ENCODE data around the gene KCNA3. TPM values are rescaled to one million over a fixed set of nuclear protein-coding genes. Genes with fewer than 3 reads are reported as not detected.

KCNA3 gene
- total and polyA plus RNA-seq, 2 of the 8 experiments (the other 6 are each of a cell fraction or from before 2014, with no cell fraction given): 0.95 to 1.1 TPM

DNA sequence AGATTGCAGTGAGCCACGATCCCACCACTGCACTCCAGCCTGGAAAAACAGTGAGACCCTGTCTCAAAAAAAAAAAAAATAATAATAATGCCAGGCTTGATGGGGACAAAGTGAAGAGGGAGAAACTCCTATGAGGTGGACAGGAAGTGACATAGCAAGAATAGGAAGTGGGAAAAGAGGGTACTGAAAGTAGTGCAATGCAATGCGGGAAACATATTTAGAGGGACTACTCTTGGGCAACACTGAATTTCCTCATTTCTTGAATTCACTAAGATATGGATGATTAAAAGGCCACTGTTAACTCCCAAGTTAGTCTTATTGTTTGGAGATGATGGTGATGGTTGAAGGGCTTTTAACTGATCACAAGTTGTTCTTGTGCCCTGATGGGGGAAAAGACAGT, 47.0 kb downstream of the KCNA3 start:
- no peak overlapping the region for H3K18ac ChIP-seq (ENCODE audit: extremely low read depth, low read length)
- H3K9ac ChIP-seq (replicated peaks in 1 of 4; ENCODE audit: extremely low read depth in 1 of 4, low read depth in 3 of 4, low read length in 3 of 4): no peak overlapping the region
- H3K23ac ChIP-seq (ENCODE audit: insufficient read length): no peak overlapping the region
- ChIA-PET POLR2A (ENCODE audit: partially characterized antibody) (no interaction called here), CTCF (ENCODE audit: partially characterized antibody) (interaction anchor here (2.3 kb wide), 1 partner anchor 9 kb away, joined by 14 read pairs; no protein-coding TSS in a partner anchor)
- H3K36me3 ChIP-seq (ENCODE audit: control insufficient read depth in 2 of 4, insufficient read depth in 4 of 4, low read length in 3 of 4): no peaks in the 10 kb centered on the region
- H4K8ac ChIP-seq (ENCODE audit: extremely low read depth, insufficient read depth, low read length): no peak overlapping the region
- no peak overlapping the region for H3K27ac ChIP-seq (ENCODE audit: low read depth, low read length)
- no peak overlapping the region for H3K56ac ChIP-seq (replicated peaks; ENCODE audit: insufficient read length, low read depth, low read length)
- no peak overlapping the region for H3K14ac ChIP-seq (ENCODE audit: insufficient read length)
- no peaks in the 10 kb centered on the region for H3K79me2 ChIP-seq (ENCODE audit: control insufficient read depth in 1 of 2, insufficient read depth in 2 of 2, low read length in 2 of 2)
- no peak overlapping the region for H4K5ac ChIP-seq (ENCODE audit: insufficient read length, low read depth, low read length)
- peaks cover 0 to 9% (median 0%) of the 10 kb centered on the region in 4 experiments; a peak in 2 of 7 replicates for H3K27me3 ChIP-seq (replicated peaks in 1 of 4; ENCODE audit: control insufficient read depth in 3 of 4, extremely low read depth in 1 of 4, insufficient read depth in 3 of 4, low read length in 3 of 4)
- FAIRE-seq (no peak), DNase-seq (ENCODE audit: low read depth in 1 of 2, low spot score in 2 of 2) (no peak)
- no peak overlapping the region for H2BK5ac ChIP-seq (ENCODE audit: low read depth, low read length)
- no peak overlapping the region for H3K4me3 ChIP-seq (ENCODE audit: extremely low read depth in 1 of 4, insufficient read depth in 2 of 4, low read depth in 3 of 4, low read length in 4 of 4)
- no peak overlapping the region for H2BK12ac ChIP-seq (ENCODE audit: low read depth, low read length)
- H2BK20ac ChIP-seq (ENCODE audit: low read length): no peak overlapping the region
- H3K4ac ChIP-seq (replicated peaks; ENCODE audit: insufficient read length, low read depth, low read length): no peak overlapping the region
- no peaks in the 10 kb centered on the region for H3K23me2 ChIP-seq (ENCODE audit: low read depth, low read length)
- H3K9me3 ChIP-seq (ENCODE audit: insufficient read depth in 2 of 2, low read depth in 1 of 2, low read length in 1 of 2): no peaks in the 10 kb centered on the region
- no peak overlapping the region for H3K4me2 ChIP-seq (ENCODE audit: insufficient read depth in 1 of 2, low read depth in 2 of 2, low read length in 2 of 2)
- H2BK15ac ChIP-seq (ENCODE audit: low read length): no peak overlapping the region
- no peak overlapping the region for H2BK120ac ChIP-seq (replicated peaks; ENCODE audit: low read depth, low read length)
- no peak overlapping the region for H2AK5ac ChIP-seq (ENCODE audit: low read depth, low read length)
- H4K91ac ChIP-seq (replicated peaks; ENCODE audit: insufficient read length, low read length): no peak overlapping the region
- H4K20me1 ChIP-seq (replicated peaks in 1 of 2; ENCODE audit: control insufficient read depth in 1 of 2, insufficient read depth in 2 of 2, low read length in 2 of 2): no peaks in the 10 kb centered on the region
- no peaks in the 10 kb centered on the region for H3K4me1 ChIP-seq (replicated peaks in 1 of 4; ENCODE audit: control insufficient read depth in 3 of 4, insufficient read depth in 4 of 4, low read length in 3 of 4)
- H2AFZ ChIP-seq (ENCODE audit: low read length): no peak overlapping the region
- H3K79me1 ChIP-seq (ENCODE audit: low read depth, low read length): no peaks in the 10 kb centered on the region
- 93% methylated on average over 2 of the region's 2 CpGs; no CpG with 5 or more reads in 1 of the 2 experiments for WGBS, 2 experiments (ENCODE audit: extremely low coverage in 1 of 2, insufficient coverage in 1 of 2, insufficient read length in 1 of 2, insufficient replicate concordance in 2 of 2, low coverage in 1 of 2, low lambda C conversion rate in 2 of 2, missing lambda C conversion rate in 1 of 2)
- no peak for TF ChIP-seq GTF2F1 (IDR thresholded peaks at IDR 0.05; ENCODE audit: borderline replicate concordance, low read depth, low read length)
- TF ChIP-seq EP300 (IDR thresholded peaks at IDR 0.05; ENCODE audit: borderline replicate concordance in 1 of 2, low read depth in 2 of 2, low read length in 2 of 2): no peak
